Posterior vena cava (tissue), 2 donors: ENCODE results near the gene MAP2K6. TPM values are rescaled to one million over a fixed set of nuclear protein-coding genes. Genes with fewer than 3 reads are reported as not detected.

ENCODE experiments used
- DNase-seq: peaks from one replicate; pipeline ENCODE4 v3.0.0-alpha.2; 2020; ENCODE audit warnings: low spot score
- intact Hi-C, 2 donors: fragments of 100-400 bp; cut with DNase I; formaldehyde crosslinking; loops; one replicate each; pipeline versions ENCODE4 v1.14.1 to v1.14.2; 2022 to 2023
- total RNA-seq, 2 donors: library from RNA; stranded (reverse); fragmentation: NEBNext Ultra II Directional; extraction: Animal tissue kit (Norgen Biotek cat#: 25700); gene quantifications; one replicate each; pipeline ENCODE4 v1.2.1, GENCODE V29; 2021
- donor health status: DM: yes; HTN: yes; CAD: no.
- donor health status: DM: yes; HTN: yes; CAD: no.

The MAP2K6 gene
- total RNA-seq, 2 donors from 2014 or later: 2.2 to 7.7 TPM

- intact Hi-C loops: no loop called here
- DNase-seq: no peak
Observed at GRCh38 chr17:69516911-69517310, 102.4 kb downstream of the MAP2K6 start.

- intact Hi-C loops: no loop called here
Observed at GRCh38 chr17:69518951-69519350, 104.5 kb downstream of the MAP2K6 start.

GRCh38 chr17:69523244-69523861, 108.9 kb downstream of the MAP2K6 start:
- intact Hi-C loops: no loop called here
- no peak for DNase-seq

More at GRCh38 chr17:69518951-69519350, 104.5 kb downstream of the MAP2K6 start:
- no peak for DNase-seq

- intact Hi-C loops: loop anchor here in 1 of 2 donors (5.0 kb wide), 1 partner anchor 1027 kb away; no protein-coding TSS in a partner anchor
- no peak for DNase-seq
Observed at GRCh38 chr17:69524854-69525253, 110.4 kb downstream of the MAP2K6 start.

GRCh38 chr17:69525920-69526841, 111.7 kb downstream of the MAP2K6 start:
- intact Hi-C loops: loop anchor here in 1 of 2 donors (5.0 kb wide), 1 partner anchor 1026 kb away; no protein-coding TSS in a partner anchor

GRCh38 chr17:69528035-69528434, 113.5 kb downstream of the MAP2K6 start:
- intact Hi-C loops: loop anchor here in 1 of 2 donors (5.0 kb wide), 1 partner anchor 1024 kb away; no protein-coding TSS in a partner anchor
- DNase-seq: no peak

More at GRCh38 chr17:69525920-69526841, 111.7 kb downstream of the MAP2K6 start:
- no peak for DNase-seq

GRCh38 chr17:69533481-69534234, 119.2 kb downstream of the MAP2K6 start:
- DNase-seq: no peak
- intact Hi-C loops: no loop called here

- intact Hi-C loops: no loop called here
- DNase-seq: no peak
Observed at GRCh38 chr17:69534235-69534621, 119.7 kb downstream of the MAP2K6 start.

- intact Hi-C loops: no loop called here
Observed at GRCh38 chr17:69535016-69535570, 120.6 kb downstream of the MAP2K6 start.

GRCh38 chr17:69538795-69539194, 124.3 kb downstream of the MAP2K6 start:
- intact Hi-C loops: no loop called here
- DNase-seq: no peak

More at GRCh38 chr17:69535016-69535570, 120.6 kb downstream of the MAP2K6 start:
- no peak for DNase-seq

- DNase-seq: no peak
- intact Hi-C loops: no loop called here
Observed at GRCh38 chr17:69539274-69539673, 124.8 kb downstream of the MAP2K6 start.

GRCh38 chr17:69539781-69540319, 125.4 kb downstream of the MAP2K6 start:
- intact Hi-C loops: no loop called here
- DNase-seq: no peak

GRCh38 chr17:69540356-69540755, 125.9 kb downstream of the MAP2K6 start:
- DNase-seq: no peak
- intact Hi-C loops: no loop called here

GRCh38 chr17:69547230-69547629, 132.7 kb downstream of the MAP2K6 start:
- intact Hi-C loops: no loop called here
- no peak for DNase-seq

- intact Hi-C loops: no loop called here
- DNase-seq: no peak
Observed at GRCh38 chr17:69547947-69548346, 133.4 kb downstream of the MAP2K6 start.

- DNase-seq: no peak
- intact Hi-C loops: no loop called here
Observed at GRCh38 chr17:69551212-69552010, 136.9 kb downstream of the MAP2K6 start.

- DNase-seq: no peak
- intact Hi-C loops: no loop called here
Observed at GRCh38 chr17:69552986-69553667, 138.6 kb downstream of the MAP2K6 start.

GRCh38 chr17:69555056-69555455, 140.6 kb downstream of the MAP2K6 start:
- intact Hi-C loops: no loop called here

More at GRCh38 chr17:69555056-69555455, 140.6 kb downstream of the MAP2K6 start:
- no peak for DNase-seq
